ENCODE results near the gene HOPX. TPM values are rescaled to one million over a fixed set of nuclear protein-coding genes. Genes with fewer than 3 reads are reported as not detected.
"Not testable (repeated sequence)": the region's sequence is repeated elsewhere in the genome, so short reads cannot be mapped to it uniquely, and the experiment has no call there.

HOPX gene
- total and polyA plus RNA-seq, 4 donors, result 0.51 to 20.4 (median 5.2) TPM

DNA sequence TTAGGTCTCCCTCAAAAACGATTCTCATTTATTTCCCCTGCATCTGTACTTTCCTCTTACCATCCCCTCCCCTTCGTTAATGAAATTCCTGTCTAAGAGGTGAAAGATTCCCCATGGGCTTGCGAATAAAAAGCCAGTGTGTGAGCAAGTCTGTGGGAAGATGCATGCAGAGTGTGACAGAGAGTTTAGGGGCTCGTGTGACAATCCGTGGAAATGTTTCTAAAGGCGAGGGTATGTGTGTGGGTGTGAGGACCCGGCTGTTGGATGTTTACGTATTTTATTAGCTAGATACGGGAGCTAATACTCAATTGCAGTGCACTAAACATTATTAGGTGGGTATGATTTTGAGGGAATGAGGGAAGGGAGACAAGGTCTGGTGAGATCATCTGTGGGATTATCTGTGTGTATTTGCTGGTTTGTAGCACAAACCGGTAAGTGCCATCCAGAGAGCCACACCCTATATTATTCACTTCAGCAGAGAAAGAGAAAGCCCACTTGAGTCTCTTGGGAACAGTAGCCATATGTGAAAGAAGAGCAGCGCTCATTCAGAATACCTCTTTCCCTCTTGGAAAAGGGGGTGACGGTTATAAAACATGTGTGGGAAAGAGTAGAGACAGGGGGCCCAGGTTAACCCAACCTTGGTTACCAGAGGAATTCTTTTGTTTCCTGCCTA lies 893 bp upstream of the HOPX start:
- no peak for ATAC-seq (ENCODE audit: low FRiP score)
- Histone ChIP-seq H3K36me3 (ENCODE audit: control insufficient read depth in 1 of 2, insufficient read depth in 2 of 2, low read length in 1 of 2) (no peaks in the 10 kb centered on the region), H3K9me3 (ENCODE audit: control insufficient read depth, low read length) (no peaks in the 10 kb centered on the region), H3K27me3 (ENCODE audit: control insufficient read depth in 1 of 2, insufficient read depth in 2 of 2, low read length in 1 of 2) (no peaks in the 10 kb centered on the region), H3K4me3 (ENCODE audit: low read length in 2 of 2) (no peak overlapping the region), H3K27ac (ENCODE audit: low read depth in 1 of 2, low read length in 2 of 2) (no peak overlapping the region), H3K4me1 (ENCODE audit: control insufficient read depth in 1 of 2, insufficient read depth in 2 of 2, low read length in 2 of 2) (no peaks in the 10 kb centered on the region)
- intact Hi-C loops (cut with DNase I), result no loop called here
- DNase-seq, result no peak
- WGBS, 2 donors, result 37 to 40% methylated on average over 12 of the region's 12 CpGs

DNA sequence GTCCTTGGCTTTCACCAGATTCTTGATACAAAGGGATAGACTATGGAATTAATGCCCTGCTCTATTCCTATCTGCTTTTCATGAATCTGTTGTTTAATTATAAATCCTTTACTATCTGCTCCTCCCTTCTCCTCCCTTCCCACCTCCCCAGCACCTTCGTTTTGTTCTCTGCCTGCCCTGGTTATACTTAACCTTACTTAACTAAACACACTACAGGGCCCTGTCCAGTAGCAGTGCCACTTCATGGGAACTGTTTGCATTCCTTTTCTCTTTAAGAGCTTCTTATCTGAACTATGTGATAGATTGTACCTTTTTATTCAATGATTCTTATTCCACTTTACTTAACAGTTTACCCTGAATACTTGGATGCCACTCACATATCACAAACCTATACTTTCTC lies 830 bp downstream of the HOPX start:
- Histone ChIP-seq H3K27me3 (ENCODE audit: control insufficient read depth in 1 of 2, insufficient read depth in 2 of 2, low read length in 1 of 2) (no peaks in the 10 kb centered on the region), H3K4me1 (ENCODE audit: control insufficient read depth in 1 of 2, insufficient read depth in 2 of 2, low read length in 2 of 2) (no peaks in the 10 kb centered on the region), H3K9me3 (ENCODE audit: control insufficient read depth, low read length) (no peaks in the 10 kb centered on the region), H3K4me3 (ENCODE audit: low read length in 2 of 2) (no peak overlapping the region), H3K27ac (ENCODE audit: low read depth in 1 of 2, low read length in 2 of 2) (no peak overlapping the region), H3K36me3 (ENCODE audit: control insufficient read depth in 1 of 2, insufficient read depth in 2 of 2, low read length in 1 of 2) (no peaks in the 10 kb centered on the region)
- no peak for DNase-seq
- no peak for ATAC-seq (ENCODE audit: low FRiP score)
- WGBS, 2 donors, result 73 to 89% methylated on average over 1 of the region's 1 CpG
- intact Hi-C loops (cut with DNase I), result no loop called here

DNA sequence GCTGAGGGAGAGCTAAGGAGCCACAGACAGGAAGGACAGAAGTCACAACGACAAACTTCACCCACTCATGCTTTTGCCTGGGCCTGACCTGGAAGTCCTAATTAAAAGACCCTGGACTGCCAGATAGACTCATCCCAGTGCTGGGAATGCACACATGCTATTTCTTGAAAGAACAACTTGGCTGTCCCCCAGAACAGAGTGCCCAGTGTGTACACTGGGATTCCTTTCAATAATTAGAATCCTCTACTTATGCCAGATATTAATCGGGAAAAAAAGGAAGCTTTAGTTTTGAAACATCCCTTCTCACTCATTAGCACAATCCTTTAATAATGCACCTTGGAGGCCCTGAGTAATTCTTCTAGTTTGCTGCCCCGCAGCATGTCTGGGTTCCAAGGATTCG lies 3.4 kb downstream of the HOPX start:
- intact Hi-C loops (cut with DNase I), result no loop called here
- H3K27ac ChIP-seq (ENCODE audit: low read depth in 1 of 2, low read length in 2 of 2), result no peak overlapping the region
- WGBS, 2 donors, result 76 to 78% methylated on average over 4 of the region's 4 CpGs

DNA sequence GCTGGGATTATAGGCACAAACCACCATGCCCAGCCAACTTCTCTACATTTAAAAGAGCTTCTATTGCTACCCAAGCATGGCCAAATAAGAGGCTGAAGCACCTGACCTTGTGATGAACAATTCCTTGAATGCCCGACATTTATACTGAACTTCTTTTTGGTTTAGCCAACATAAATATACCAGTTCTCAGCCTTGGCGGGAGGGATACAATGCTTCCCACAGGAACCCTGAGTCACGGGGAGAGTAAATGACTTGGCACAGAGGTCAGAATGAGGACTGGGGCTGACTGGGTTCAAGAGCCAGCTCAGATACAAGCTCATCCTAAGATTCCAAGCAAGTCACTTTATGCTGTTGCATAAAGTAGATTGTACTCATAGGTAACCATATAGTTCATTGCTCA lies 6.1 kb downstream of the HOPX start:
- 11% methylated on average over 3 of the region's 3 CpGs for WGBS, 2 donors
- no peak for DNase-seq
- H3K27me3 ChIP-seq (ENCODE audit: control insufficient read depth in 1 of 2, insufficient read depth in 2 of 2, low read length in 1 of 2), result no peaks in the 10 kb centered on the region
- no peaks in the 10 kb centered on the region for H3K9me3 ChIP-seq (ENCODE audit: control insufficient read depth, low read length)
- ATAC-seq (ENCODE audit: low FRiP score), result no peak
- no peak overlapping the region for H3K4me3 ChIP-seq (ENCODE audit: low read length in 2 of 2)
- no peak overlapping the region for H3K27ac ChIP-seq (ENCODE audit: low read depth in 1 of 2, low read length in 2 of 2)
- no peaks in the 10 kb centered on the region for H3K36me3 ChIP-seq (ENCODE audit: control insufficient read depth in 1 of 2, insufficient read depth in 2 of 2, low read length in 1 of 2)
- H3K4me1 ChIP-seq (ENCODE audit: control insufficient read depth in 1 of 2, insufficient read depth in 2 of 2, low read length in 2 of 2), result no peaks in the 10 kb centered on the region
- intact Hi-C loops (cut with DNase I), result no loop called here

More for the DNA sequence above, 3.4 kb downstream of the HOPX start:
- Histone ChIP-seq H3K4me1 (ENCODE audit: control insufficient read depth in 1 of 2, insufficient read depth in 2 of 2, low read length in 2 of 2) (no peaks in the 10 kb centered on the region), H3K36me3 (ENCODE audit: control insufficient read depth in 1 of 2, insufficient read depth in 2 of 2, low read length in 1 of 2) (no peaks in the 10 kb centered on the region), H3K27me3 (ENCODE audit: control insufficient read depth in 1 of 2, insufficient read depth in 2 of 2, low read length in 1 of 2) (no peaks in the 10 kb centered on the region), H3K9me3 (ENCODE audit: control insufficient read depth, low read length) (no peaks in the 10 kb centered on the region), H3K4me3 (ENCODE audit: low read length in 2 of 2) (no peak overlapping the region)
- DNase-seq (no peak), ATAC-seq (ENCODE audit: low FRiP score) (no peak)

DNA sequence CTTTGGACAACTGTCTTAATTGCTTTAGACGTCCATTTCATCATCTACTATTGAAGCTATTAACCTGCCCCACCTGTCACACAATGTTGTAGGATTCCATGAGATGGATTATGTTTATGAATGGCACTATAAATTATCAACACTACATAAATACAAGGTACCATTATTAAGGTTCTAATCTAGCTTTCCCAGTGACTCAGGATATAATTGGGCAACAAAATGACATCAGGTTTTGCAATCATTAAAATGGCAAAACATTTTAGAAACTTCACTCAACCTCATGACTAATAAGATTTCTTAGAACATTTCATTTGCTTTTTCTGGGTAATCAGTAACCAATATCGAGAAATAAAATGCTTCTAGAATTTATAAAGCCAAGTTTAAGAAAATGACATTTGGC lies 9.2 kb downstream of the HOPX start:
- Histone ChIP-seq H3K36me3 (ENCODE audit: control insufficient read depth in 1 of 2, insufficient read depth in 2 of 2, low read length in 1 of 2) (no peaks in the 10 kb centered on the region), H3K4me1 (ENCODE audit: control insufficient read depth in 1 of 2, insufficient read depth in 2 of 2, low read length in 2 of 2) (no peaks in the 10 kb centered on the region), H3K9me3 (ENCODE audit: control insufficient read depth, low read length) (peaks cover 5% of the 10 kb centered on the region), H3K4me3 (ENCODE audit: low read length in 2 of 2) (no peak overlapping the region), H3K27me3 (ENCODE audit: control insufficient read depth in 1 of 2, insufficient read depth in 2 of 2, low read length in 1 of 2) (no peaks in the 10 kb centered on the region), H3K27ac (ENCODE audit: low read depth in 1 of 2, low read length in 2 of 2) (no peak overlapping the region)
- 83% methylated on average over 2 of the region's 2 CpGs for WGBS, 2 donors
- intact Hi-C loops (cut with DNase I), result no loop called here
- no peak for DNase-seq
- no peak for ATAC-seq (ENCODE audit: low FRiP score)

DNA sequence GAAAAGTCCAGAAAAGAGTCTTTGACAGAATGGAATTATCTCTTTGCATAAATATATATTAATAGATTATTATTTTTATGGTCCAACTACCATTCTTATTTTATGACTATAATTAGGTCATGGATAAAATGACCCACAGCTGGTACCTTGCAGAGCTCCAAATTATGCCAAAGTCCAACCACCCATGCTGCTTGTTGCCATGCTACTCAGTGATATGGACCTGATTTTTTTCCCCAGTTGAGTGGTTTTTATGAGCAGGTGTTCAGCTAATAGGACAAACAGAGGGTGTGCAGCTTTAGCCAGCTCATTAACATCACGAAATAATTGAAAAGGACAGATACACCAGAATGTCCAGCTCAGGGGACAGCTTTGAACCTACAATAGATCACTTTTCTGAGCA lies 9.7 kb downstream of the HOPX start:
- no peak for DNase-seq
- ATAC-seq (ENCODE audit: low FRiP score), result no peak
- Histone ChIP-seq H3K9me3 (ENCODE audit: control insufficient read depth, low read length) (peaks cover 5% of the 10 kb centered on the region), H3K27ac (ENCODE audit: low read depth in 1 of 2, low read length in 2 of 2) (no peak overlapping the region), H3K4me3 (ENCODE audit: low read length in 2 of 2) (no peak overlapping the region), H3K36me3 (ENCODE audit: control insufficient read depth in 1 of 2, insufficient read depth in 2 of 2, low read length in 1 of 2) (no peaks in the 10 kb centered on the region), H3K4me1 (ENCODE audit: control insufficient read depth in 1 of 2, insufficient read depth in 2 of 2, low read length in 2 of 2) (no peaks in the 10 kb centered on the region), H3K27me3 (ENCODE audit: control insufficient read depth in 1 of 2, insufficient read depth in 2 of 2, low read length in 1 of 2) (no peaks in the 10 kb centered on the region)
- intact Hi-C loops (cut with DNase I), result no loop called here
- 90 to 93% methylated on average over 1 of the region's 1 CpG for WGBS, 2 donors

DNA sequence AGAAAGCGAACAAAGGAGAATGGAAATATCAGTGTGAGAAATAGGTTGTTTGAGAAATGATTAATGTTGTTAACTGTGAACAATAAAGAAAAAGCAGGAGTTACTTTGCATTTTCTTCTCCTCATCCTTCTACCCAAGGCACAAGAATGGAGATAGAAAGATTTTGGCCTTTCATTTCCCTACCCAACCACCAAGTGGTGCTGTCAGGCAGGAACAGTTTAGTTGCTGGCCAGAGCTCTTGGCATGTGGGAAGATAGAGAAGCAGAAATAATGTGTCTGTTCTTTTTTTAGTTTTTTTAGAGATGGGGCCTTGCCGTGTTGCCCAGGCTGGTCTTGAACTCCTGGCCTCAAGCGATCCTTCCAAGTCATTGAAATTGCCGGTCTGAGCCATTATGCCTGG lies 12.8 kb downstream of the HOPX start:
- Histone ChIP-seq H3K9me3 (ENCODE audit: control insufficient read depth, low read length) (peaks cover 5% of the 10 kb centered on the region), H3K27me3 (ENCODE audit: control insufficient read depth in 1 of 2, insufficient read depth in 2 of 2, low read length in 1 of 2) (no peaks in the 10 kb centered on the region), H3K4me3 (ENCODE audit: low read length in 2 of 2) (no peak overlapping the region), H3K4me1 (ENCODE audit: control insufficient read depth in 1 of 2, insufficient read depth in 2 of 2, low read length in 2 of 2) (no peaks in the 10 kb centered on the region), H3K27ac (ENCODE audit: low read depth in 1 of 2, low read length in 2 of 2) (no peak overlapping the region), H3K36me3 (ENCODE audit: control insufficient read depth in 1 of 2, insufficient read depth in 2 of 2, low read length in 1 of 2) (no peaks in the 10 kb centered on the region)
- DNase-seq (no peak), ATAC-seq (ENCODE audit: low FRiP score) (no peak)
- intact Hi-C loops (cut with DNase I), result no loop called here
- 88 to 95% methylated on average over 4 of the region's 4 CpGs for WGBS, 2 donors

DNA sequence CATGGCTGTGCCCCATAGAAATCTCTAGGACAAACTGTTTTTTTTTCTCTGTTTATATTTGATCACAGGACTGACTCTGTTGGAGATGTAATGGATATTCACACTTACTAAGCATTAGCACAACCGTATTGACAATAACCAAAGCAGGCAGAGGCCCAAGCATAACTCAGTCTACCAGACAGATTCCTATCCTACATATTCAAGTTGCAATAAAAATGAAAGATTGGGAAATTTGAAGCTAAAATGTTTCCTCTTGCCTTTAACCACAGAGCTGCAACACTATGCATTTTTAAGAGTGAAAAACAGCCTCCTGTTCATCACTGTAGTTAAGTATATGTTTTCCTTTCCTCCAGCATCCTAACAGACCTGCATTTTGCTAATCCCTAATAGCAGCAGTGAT lies 13.7 kb downstream of the HOPX start:
- H3K4me1 ChIP-seq (ENCODE audit: control insufficient read depth in 1 of 2, insufficient read depth in 2 of 2, low read length in 2 of 2); H3K27me3 ChIP-seq (ENCODE audit: control insufficient read depth in 1 of 2, insufficient read depth in 2 of 2, low read length in 1 of 2); intact Hi-C loops (cut with DNase I); H3K4me3 ChIP-seq (ENCODE audit: low read length in 2 of 2); H3K9me3 ChIP-seq (ENCODE audit: control insufficient read depth, low read length); ATAC-seq (ENCODE audit: low FRiP score); DNase-seq; H3K27ac ChIP-seq (ENCODE audit: low read depth in 1 of 2, low read length in 2 of 2); H3K36me3 ChIP-seq (ENCODE audit: control insufficient read depth in 1 of 2, insufficient read depth in 2 of 2, low read length in 1 of 2): not testable (repeated sequence)
- WGBS, 2 donors, result 42 to 56% methylated on average over 1 of the region's 1 CpG

DNA sequence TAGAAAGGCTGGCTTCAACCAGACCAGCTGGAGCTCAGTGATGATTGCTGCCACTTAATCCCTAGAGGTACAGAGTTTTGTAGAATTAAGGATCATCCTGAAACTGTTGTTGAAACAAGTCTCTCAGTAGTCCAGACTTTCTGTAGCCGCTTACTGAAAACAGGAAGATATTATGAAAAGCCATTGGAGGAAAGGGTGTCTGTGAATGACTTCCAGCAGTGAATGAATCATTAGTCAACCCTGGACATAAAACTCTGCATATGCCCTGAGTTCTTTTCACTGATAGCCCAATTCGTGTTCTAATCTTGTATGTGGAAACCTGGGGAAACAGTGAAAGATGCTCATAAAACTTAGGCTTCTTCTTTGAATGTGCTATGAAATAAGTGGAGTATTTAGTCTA lies 14.8 kb downstream of the HOPX start:
- Histone ChIP-seq H3K27ac (ENCODE audit: low read depth in 1 of 2, low read length in 2 of 2) (no peak overlapping the region), H3K4me3 (ENCODE audit: low read length in 2 of 2) (no peak overlapping the region), H3K27me3 (ENCODE audit: control insufficient read depth in 1 of 2, insufficient read depth in 2 of 2, low read length in 1 of 2) (no peaks in the 10 kb centered on the region), H3K9me3 (ENCODE audit: control insufficient read depth, low read length) (peaks cover 6% of the 10 kb centered on the region), H3K4me1 (ENCODE audit: control insufficient read depth in 1 of 2, insufficient read depth in 2 of 2, low read length in 2 of 2) (no peaks in the 10 kb centered on the region), H3K36me3 (ENCODE audit: control insufficient read depth in 1 of 2, insufficient read depth in 2 of 2, low read length in 1 of 2) (no peaks in the 10 kb centered on the region)
- intact Hi-C loops (cut with DNase I), result no loop called here
- ATAC-seq (ENCODE audit: low FRiP score), result no peak
- WGBS, 2 donors, result 50 to 68% methylated on average over 2 of the region's 2 CpGs
- no peak for DNase-seq
